Upper lobe of left lung (tissue), 4 donors: Measurements from ENCODE around the gene RERE.

Experiments used
- CTCF ChIP-seq, 6 experiments: fragments of 450-650 bp in 4 of 6; fragments of 200-600 bp in 2 of 6; sonication (generic) in 2 of 6; IDR thresholded peaks; one replicate each; pipeline ENCODE4 v1.5.1; 2016 to 2019; ENCODE audit warnings: antibody characterized with exemption in 6 of 6
- EP300 ChIP-seq, 4 donors: sonication (generic); formaldehyde crosslinking; IDR thresholded peaks; one replicate each; pipeline ENCODE4 v1.5.1; 2017; ENCODE audit warnings: antibody characterized with exemption in 4 of 4, control low read depth in 2 of 4
- POLR2A ChIP-seq, 4 donors: fragments of 450-650 bp; IDR thresholded peaks; one replicate each; pipeline ENCODE4 v1.5.1; 2016 to 2017; ENCODE audit warnings: antibody characterized with exemption in 4 of 4, mild to moderate bottlenecking in 2 of 4

DNA sequence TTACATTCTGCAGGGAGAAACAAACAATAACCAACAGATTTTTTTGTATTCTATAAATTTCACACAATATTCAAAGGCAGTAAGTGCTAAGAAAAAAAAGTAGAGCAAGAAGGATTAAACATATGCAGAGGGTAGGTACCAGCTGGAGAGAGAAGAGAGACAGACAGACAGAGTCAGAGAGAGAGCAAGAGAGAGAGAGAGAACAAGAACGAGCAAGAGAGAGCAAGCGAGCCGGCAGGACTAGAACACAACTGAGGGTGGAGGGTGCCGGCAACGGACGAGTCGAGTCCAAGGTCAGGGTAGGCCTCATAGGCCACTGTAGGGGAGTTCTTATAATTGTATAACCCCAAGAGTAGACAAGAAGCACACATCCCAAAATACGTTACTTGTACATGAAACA, 97.1 kb downstream of the RERE start:
- TF ChIP-seq CTCF (IDR thresholded peaks at IDR 0.05) = no peak
- TF ChIP-seq POLR2A (IDR thresholded peaks at IDR 0.05) = no peak
- no peak for TF ChIP-seq EP300 (IDR thresholded peaks at IDR 0.05)
